Stomach (tissue), 4 donors: ENCODE measurements around the gene SLC18A2.

Experiments
- CTCF ChIP-seq, 7 experiments: fragments of 450-650 bp in 4 of 7; fragments of 200-600 bp in 3 of 7; sonication (generic) in 3 of 7; IDR thresholded peaks; one replicate each; pipeline ENCODE4 v1.5.1; 2016 to 2019; ENCODE audit warnings: antibody characterized with exemption in 7 of 7, control low read depth in 2 of 7, mild to moderate bottlenecking in 1 of 7
- EP300 ChIP-seq: sonication (generic); formaldehyde crosslinking; IDR thresholded peaks from one replicate; pipeline ENCODE4 v1.6.1; 2017; ENCODE audit warnings: antibody characterized with exemption
- POLR2A ChIP-seq, 4 donors: fragments of 450-650 bp; IDR thresholded peaks; one replicate each; pipeline ENCODE4 v1.6.1; 2016; ENCODE audit warnings: antibody characterized with exemption in 4 of 4, control low read depth in 2 of 4, mild to moderate bottlenecking in 1 of 4, moderate library complexity in 1 of 4
- POLR2AphosphoS5 ChIP-seq, 3 donors: sonication (generic); formaldehyde crosslinking; IDR thresholded peaks; one replicate each; pipeline ENCODE4 v1.6.1; 2016; ENCODE audit warnings: antibody characterized with exemption in 3 of 3

- no peak for TF ChIP-seq POLR2A (IDR thresholded peaks at IDR 0.05)
- TF ChIP-seq CTCF (IDR thresholded peaks at IDR 0.05), result no peak
- no peak for TF ChIP-seq POLR2AphosphoS5 (IDR thresholded peaks at IDR 0.05)
- no peak for TF ChIP-seq EP300
These were observed 36.6 kb upstream of the SLC18A2 start for GRCh38 chr10:117204316-117204715.
